GM06990 (cell line): Measurements from ENCODE around the gene FAM219A.

Experiments used
- DNase-seq: peaks from one replicate; pipeline ENCODE4 v3.0.0-alpha.2; 2011; ENCODE audit not compliant: insufficient read length; ENCODE audit errors: extremely low read depth
- H3K27me3 ChIP-seq: replicated peaks from 2 replicates; pipeline ENCODE4 v1.6.0; 2011; ENCODE audit warnings: low read length; ENCODE audit not compliant: control insufficient read depth, insufficient read depth
- H3K36me3 ChIP-seq: 2 replicates; pipeline ENCODE4 v1.5.1; 2011; ENCODE audit warnings: low read length; ENCODE audit not compliant: control insufficient read depth, insufficient read depth
- H3K4me3 ChIP-seq: replicated peaks from 2 replicates; pipeline ENCODE4 v1.5.1; 2011; ENCODE audit warnings: low read depth, mild to moderate bottlenecking, control low read depth, low read length
- TF ChIP-seq, protein P1 (sequence below): IDR thresholded peaks from 2 replicates; pipeline ENCODE4 v1.5.1; 2011; ENCODE audit warnings: low read length, control low read depth, mild to moderate bottlenecking, inconsistent platforms; ENCODE audit not compliant: insufficient read depth, poor library complexity, severe bottlenecking

The FAM219A gene

GRCh38 chr9:34376596-34377403, 81.6 kb downstream of the FAM219A start, which contains the start of gene MYORG:
MYORG (minus strand) TSS chr9:34376898; CDS start chr9:34372943, 3,955 bp downstream.
- H3K36me3 ChIP-seq, result no peaks in the 10 kb centered on the region
- H3K4me3 ChIP-seq, result peak within 1 kb of the TSS; percentile 74
- TF ChIP-seq, protein P1, sequence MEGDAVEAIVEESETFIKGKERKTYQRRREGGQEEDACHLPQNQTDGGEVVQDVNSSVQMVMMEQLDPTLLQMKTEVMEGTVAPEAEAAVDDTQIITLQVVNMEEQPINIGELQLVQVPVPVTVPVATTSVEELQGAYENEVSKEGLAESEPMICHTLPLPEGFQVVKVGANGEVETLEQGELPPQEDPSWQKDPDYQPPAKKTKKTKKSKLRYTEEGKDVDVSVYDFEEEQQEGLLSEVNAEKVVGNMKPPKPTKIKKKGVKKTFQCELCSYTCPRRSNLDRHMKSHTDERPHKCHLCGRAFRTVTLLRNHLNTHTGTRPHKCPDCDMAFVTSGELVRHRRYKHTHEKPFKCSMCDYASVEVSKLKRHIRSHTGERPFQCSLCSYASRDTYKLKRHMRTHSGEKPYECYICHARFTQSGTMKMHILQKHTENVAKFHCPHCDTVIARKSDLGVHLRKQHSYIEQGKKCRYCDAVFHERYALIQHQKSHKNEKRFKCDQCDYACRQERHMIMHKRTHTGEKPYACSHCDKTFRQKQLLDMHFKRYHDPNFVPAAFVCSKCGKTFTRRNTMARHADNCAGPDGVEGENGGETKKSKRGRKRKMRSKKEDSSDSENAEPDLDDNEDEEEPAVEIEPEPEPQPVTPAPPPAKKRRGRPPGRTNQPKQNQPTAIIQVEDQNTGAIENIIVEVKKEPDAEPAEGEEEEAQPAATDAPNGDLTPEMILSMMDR, result no peak
- no peaks in the 10 kb centered on the region; the same call in 1 of the 2 replicates for H3K27me3 ChIP-seq
- peak; percentile 97 for DNase-seq

DNA sequence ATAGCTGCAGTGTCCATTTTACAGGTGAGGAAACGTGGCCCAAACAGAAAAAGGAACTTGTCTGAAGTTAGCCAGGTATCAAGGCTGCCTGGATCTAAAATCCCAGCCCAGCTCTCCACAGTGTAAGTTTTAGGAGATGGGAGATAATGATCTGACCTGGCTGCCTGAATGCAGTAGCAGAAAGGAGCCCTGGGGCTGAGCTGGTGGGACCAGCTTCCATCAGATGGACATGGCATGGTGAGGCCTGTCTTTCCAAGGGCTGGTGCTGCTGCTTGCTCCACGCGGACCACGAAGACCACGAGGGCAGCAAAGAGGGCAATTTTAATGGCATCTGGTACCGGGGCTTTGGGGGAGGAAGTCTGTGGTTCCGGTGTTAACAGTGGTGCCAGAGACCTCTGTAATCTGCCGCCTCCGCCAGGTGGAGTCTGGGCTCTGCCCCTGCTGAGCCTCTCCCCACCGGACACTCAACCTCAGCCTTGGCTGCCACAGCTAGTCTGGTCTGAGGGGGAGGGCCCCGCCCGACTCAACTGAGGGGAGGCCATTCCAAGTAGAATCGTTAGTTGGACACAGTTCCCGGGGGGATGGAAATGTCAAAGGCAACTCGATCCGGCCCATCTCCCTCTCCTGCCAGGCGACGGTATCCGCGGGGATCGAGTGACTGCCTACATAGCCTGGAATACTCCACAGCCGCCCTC, 82.3 kb downstream of the FAM219A start:
- DNase-seq, result peak; percentile 48
- TF ChIP-seq, protein P1, result peak; percentile 45
- H3K27me3 ChIP-seq, result no peaks in the 10 kb centered on the region; the same call in 1 of the 2 replicates
- H3K4me3 ChIP-seq, result peak overlapping the region; percentile 74
- no peaks in the 10 kb centered on the region for H3K36me3 ChIP-seq

GRCh38 chr9:34374905-34375552, 83.3 kb downstream of the FAM219A start:
- TF ChIP-seq, protein P1, result no peak
- H3K36me3 ChIP-seq, result no peaks in the 10 kb centered on the region
- no peak overlapping the region for H3K4me3 ChIP-seq
- no peaks in the 10 kb centered on the region for H3K27me3 ChIP-seq
- DNase-seq, result no peak

- Histone ChIP-seq H3K27me3 (no peaks in the 10 kb centered on the region), H3K36me3 (no peaks in the 10 kb centered on the region), H3K4me3 (no peak overlapping the region)
- TF ChIP-seq, protein P1, result no peak
- DNase-seq, result no peak
Observed at GRCh38 chr9:34374339-34374738, 84.0 kb downstream of the FAM219A start.

GRCh38 chr9:34373749-34374148, 84.6 kb downstream of the FAM219A start:
- TF ChIP-seq, protein P1, result no peak

More at GRCh38 chr9:34373749-34374148, 84.6 kb downstream of the FAM219A start:
- H3K4me3 ChIP-seq, result no peak overlapping the region
- no peaks in the 10 kb centered on the region for H3K36me3 ChIP-seq
- DNase-seq, result no peak
- no peaks in the 10 kb centered on the region for H3K27me3 ChIP-seq
